RWPE1 (cell line): ENCODE results near the gene VASP.

Experiments
- CTCF ChIA-PET: fragments of 350-600 bp; sonication (Branson Sonifier 250); formaldehyde crosslinking; extraction: SDS; loops from one replicate; lab custom pipeline; 2021; lab: Yijun Ruan, JAX
- POLR2A ChIA-PET: fragments of 400-600 bp; formaldehyde crosslinking; extraction: SDS; loops from one replicate; lab custom pipeline; 2020; ENCODE audit warnings: antibody characterized with exemption; ENCODE audit not compliant: low non-redundant PET; lab: Yijun Ruan, JAX
- DNase-seq: peaks from one replicate; pipeline ENCODE4 v3.0.0; 2012; ENCODE audit warnings: low spot score
- H3K27ac ChIP-seq: fragments of 450-650 bp; 2 replicates; pipeline ENCODE4 v1.5.1; 2017
- TF ChIP-seq, protein P1 (sequence below): fragments of 450-650 bp; conservative IDR thresholded peaks from 2 replicates; pipeline ENCODE4 v1.5.1; 2017; ENCODE audit warnings: low read depth, mild to moderate bottlenecking

The VASP gene

GRCh38 chr19:45464852-45465441 lies 42.3 kb upstream of the VASP start:
- CTCF ChIA-PET = interaction anchor here (0.9 kb wide), 1 partner anchor 20 kb away, joined by 3 read pairs; no protein-coding TSS in a partner anchor
- DNase-seq = no peak
- TF ChIP-seq, protein P1, sequence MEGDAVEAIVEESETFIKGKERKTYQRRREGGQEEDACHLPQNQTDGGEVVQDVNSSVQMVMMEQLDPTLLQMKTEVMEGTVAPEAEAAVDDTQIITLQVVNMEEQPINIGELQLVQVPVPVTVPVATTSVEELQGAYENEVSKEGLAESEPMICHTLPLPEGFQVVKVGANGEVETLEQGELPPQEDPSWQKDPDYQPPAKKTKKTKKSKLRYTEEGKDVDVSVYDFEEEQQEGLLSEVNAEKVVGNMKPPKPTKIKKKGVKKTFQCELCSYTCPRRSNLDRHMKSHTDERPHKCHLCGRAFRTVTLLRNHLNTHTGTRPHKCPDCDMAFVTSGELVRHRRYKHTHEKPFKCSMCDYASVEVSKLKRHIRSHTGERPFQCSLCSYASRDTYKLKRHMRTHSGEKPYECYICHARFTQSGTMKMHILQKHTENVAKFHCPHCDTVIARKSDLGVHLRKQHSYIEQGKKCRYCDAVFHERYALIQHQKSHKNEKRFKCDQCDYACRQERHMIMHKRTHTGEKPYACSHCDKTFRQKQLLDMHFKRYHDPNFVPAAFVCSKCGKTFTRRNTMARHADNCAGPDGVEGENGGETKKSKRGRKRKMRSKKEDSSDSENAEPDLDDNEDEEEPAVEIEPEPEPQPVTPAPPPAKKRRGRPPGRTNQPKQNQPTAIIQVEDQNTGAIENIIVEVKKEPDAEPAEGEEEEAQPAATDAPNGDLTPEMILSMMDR = no peak
- no peak overlapping the region for H3K27ac ChIP-seq
- POLR2A ChIA-PET = no interaction called here

DNA sequence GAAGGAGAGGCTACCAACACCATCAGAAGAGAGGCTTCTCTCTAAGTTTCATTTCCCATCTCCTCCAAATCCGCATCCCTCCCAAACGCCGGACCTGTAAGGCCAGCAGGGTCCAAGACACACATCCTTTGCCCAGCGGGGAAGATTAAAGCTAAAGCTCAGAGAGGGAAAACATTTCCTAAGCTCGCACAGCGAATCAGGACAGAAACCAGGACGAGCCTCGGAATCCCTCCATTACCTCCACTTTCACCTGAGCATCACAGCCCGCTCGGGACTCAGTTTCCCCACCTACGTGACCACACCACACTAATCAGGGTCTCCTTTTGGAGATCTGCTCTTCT lies 40.2 kb upstream of the VASP start:
- ChIA-PET POLR2A (interaction anchor here (0.6 to 3.0 kb wide), 4 partner anchors 10 to 28 kb away, joined by 4 to 14 read pairs (median 5); no protein-coding TSS in a partner anchor), CTCF (interaction anchor here (1.0 to 2.9 kb wide), 4 partner anchors 12 to 65 kb away, joined by 3 to 23 read pairs (median 8); no protein-coding TSS in a partner anchor)
- DNase-seq = no peak
- TF ChIP-seq, protein P1 = no peak
- H3K27ac ChIP-seq = peak overlapping the region; percentile 96

GRCh38 chr19:45467456-45468158 lies 39.7 kb upstream of the VASP start, which contains the start of gene FOSB:
Gene FOSB (plus strand): TSS chr19:45467996. CDS start chr19:45468587, 591 bp downstream.
- TF ChIP-seq, protein P1 = no peak
- peak; percentile 91 for DNase-seq
- peak within 1 kb of the TSS; percentile 96 for H3K27ac ChIP-seq
- POLR2A ChIA-PET = interaction anchor here (0.6 to 3.0 kb wide), 5 partner anchors 10 to 28 kb away, joined by 4 to 14 read pairs (median 6); no protein-coding TSS in a partner anchor
- CTCF ChIA-PET = interaction anchor here (0.8 to 2.9 kb wide), 5 partner anchors 12 to 66 kb away, joined by 3 to 23 read pairs (median 5); no protein-coding TSS in a partner anchor

DNA sequence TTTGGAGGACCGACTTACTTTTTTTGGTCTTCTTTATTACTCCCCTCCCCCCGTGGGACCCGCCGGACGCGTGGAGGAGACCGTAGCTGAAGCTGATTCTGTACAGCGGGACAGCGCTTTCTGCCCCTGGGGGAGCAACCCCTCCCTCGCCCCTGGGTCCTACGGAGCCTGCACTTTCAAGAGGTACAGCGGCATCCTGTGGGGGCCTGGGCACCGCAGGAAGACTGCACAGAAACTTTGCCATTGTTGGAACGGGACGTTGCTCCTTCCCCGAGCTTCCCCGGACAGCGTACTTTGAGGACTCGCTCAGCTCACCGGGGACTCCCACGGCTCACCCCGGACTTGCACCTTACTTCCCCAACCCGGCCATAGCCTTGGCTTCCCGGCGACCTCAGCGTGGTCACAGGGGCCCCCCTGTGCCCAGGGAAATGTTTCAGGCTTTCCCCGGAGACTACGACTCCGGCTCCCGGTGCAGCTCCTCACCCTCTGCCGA lies 39.1 kb upstream of the VASP start:
- TF ChIP-seq, protein P1 = no peak
- DNase-seq = no peak

GRCh38 chr19:45468803-45469131 lies 38.5 kb upstream of the VASP start:
- DNase-seq = no peak
- peak overlapping the region; percentile 96 for H3K27ac ChIP-seq
- ChIA-PET POLR2A (interaction anchor here (0.6 to 3.0 kb wide), 5 partner anchors 10 to 1279 kb away, joined by 4 to 14 read pairs (median 6); no protein-coding TSS in a partner anchor), CTCF (interaction anchor here (0.7 to 2.9 kb wide), 3 partner anchors 10 to 98 kb away, joined by 3 to 23 read pairs (median 13); no protein-coding TSS in a partner anchor)
- TF ChIP-seq, protein P1 = no peak

More for the DNA sequence above, 39.1 kb upstream of the VASP start:
- peak overlapping the region; percentile 96 for H3K27ac ChIP-seq
- ChIA-PET CTCF (interaction anchor here (0.7 to 2.9 kb wide), 6 partner anchors 11 to 97 kb away, joined by 3 to 23 read pairs (median 8); no protein-coding TSS in a partner anchor), POLR2A (interaction anchor here (0.9 to 3.0 kb wide), 4 partner anchors 9 to 29 kb away, joined by 4 to 14 read pairs (median 8); no protein-coding TSS in a partner anchor)
